HG03439 (cell line): ENCODE data around the gene TXNDC5.
"Not testable (repeated sequence)": the region's sequence is repeated elsewhere in the genome, so short reads cannot be mapped to it uniquely, and the experiment has no call there.

ENCODE experiments used
- ATAC-seq: cut with Tn5 transposase; IDR thresholded peaks from one replicate; pipeline ENCODE4 v1.9.1; 2021; ENCODE audit warnings: mild to moderate bottlenecking, moderate library complexity; ENCODE audit not compliant: unreplicated experiment

TXNDC5 gene

DNA sequence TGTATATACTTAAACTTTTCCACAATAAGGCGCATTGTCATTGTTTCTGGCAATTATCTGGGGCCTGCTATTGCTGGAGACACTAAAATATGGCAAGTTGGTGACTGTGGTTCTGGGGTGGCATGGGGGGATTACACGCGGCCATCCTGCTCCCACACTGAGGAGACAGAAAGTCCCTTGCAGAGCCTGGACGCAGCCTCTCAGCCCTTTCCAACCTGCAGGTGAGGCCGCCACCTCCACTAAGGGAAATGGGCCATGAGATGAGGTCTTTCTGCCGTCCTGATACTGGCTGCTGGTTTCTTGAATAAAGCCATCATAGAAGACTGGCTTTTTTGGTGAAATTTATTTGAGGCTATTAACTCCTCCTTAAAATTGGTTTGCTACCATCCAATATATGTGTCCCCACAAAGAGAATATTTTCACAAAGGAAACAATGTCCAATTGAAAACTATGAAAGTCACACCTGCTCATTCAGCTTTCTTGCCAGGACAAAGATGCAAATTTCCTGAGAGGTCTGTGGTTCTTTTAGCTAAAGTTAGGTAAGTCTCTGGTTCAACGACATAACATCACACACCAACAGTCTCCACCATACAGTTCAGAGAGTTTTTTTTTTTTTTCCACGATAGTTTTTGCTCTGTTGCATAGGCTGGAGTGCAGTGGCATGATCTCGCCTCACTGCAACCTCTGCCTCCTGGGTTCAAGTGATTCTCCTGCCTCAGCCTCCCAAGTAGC, 13.0 kb downstream of the TXNDC5 start:
- ATAC-seq: peak; percentile 55

DNA sequence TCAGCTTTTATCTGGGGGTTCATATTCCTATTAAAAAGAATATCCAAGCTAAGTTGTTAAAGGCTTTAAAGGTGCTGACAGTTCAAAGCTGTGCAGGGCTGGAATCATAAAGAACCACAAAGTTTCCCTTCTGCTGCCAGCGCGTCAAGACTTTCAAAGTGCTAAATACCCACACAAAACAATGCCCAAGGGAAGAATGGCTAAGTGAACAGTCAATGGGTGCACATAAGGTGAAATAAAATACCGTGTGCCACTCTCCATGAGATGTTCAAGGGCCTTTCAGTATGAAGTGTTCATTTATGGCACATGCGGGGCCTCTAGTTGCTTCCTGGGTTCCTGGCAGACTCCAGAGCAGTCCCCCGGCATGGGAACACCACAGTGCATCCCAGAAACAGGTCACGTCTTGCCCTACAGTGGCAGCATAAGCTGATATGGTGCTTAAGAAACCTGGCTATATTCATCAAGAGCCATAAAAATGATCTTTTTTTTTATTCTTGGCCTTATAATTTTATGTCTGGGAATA, 14.1 kb downstream of the TXNDC5 start:
- ATAC-seq: no peak

DNA sequence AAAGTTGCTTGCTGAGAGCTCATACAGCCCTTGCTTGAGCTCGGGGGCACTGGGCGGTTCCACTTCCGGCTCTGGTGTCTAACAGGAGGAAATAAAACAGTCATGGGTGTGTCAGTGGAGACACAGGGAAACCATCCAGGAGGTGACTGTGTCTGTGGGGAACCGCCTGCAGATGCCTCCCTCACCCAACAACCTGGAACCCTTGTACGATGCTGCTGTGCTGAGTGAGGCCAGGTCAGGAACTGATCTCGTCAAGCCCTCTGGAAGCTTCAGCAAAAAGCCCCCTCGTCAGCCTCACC, 15.5 kb downstream of the TXNDC5 start:
- ATAC-seq: no peak

DNA sequence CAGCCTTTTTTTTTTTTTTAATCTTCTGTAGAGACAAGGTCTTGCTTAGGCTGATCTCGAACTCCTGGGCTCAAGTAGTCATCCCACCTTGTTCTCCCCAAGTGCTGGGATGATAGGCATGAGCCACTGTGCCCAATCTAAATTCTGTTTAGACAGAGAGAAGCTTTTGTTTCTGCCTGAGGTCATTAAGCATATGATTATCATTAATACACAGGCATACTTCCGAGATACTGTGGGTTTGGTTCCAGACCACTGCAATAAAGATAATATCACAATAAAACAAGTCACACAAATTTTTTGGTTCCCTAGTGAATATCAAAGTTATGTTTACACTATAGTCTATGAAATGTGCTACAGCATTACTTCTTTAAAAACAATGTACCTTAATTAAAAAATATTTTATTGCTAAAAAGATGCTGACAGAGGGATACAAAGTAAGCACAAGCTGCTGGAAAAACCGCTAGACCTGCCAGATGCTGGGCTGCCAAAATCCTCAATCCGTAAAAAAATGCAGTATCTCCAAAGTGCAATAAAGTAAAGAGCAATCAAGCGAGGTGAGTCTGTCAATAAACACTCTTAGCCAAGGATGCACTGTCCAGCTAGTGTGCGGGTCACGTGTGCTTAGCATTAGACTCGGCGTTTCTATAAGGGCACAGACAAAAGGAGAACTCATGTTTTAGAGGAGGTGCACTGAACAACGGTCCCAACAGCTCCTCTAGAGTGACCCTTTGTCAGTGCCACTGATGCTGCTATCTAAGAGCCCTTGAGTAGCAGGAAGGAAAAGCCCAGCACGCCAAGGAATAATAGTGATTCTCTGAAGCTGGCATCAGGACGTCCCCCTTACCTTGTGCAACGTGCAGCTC, 16.1 kb downstream of the TXNDC5 start:
- ATAC-seq: no peak

- no peak for ATAC-seq
Measured at GRCh38 chr6:7893342-7893741, 17.2 kb downstream of the TXNDC5 start.

GRCh38 chr6:7892367-7892766, 18.2 kb downstream of the TXNDC5 start:
- ATAC-seq: not testable (repeated sequence)

DNA sequence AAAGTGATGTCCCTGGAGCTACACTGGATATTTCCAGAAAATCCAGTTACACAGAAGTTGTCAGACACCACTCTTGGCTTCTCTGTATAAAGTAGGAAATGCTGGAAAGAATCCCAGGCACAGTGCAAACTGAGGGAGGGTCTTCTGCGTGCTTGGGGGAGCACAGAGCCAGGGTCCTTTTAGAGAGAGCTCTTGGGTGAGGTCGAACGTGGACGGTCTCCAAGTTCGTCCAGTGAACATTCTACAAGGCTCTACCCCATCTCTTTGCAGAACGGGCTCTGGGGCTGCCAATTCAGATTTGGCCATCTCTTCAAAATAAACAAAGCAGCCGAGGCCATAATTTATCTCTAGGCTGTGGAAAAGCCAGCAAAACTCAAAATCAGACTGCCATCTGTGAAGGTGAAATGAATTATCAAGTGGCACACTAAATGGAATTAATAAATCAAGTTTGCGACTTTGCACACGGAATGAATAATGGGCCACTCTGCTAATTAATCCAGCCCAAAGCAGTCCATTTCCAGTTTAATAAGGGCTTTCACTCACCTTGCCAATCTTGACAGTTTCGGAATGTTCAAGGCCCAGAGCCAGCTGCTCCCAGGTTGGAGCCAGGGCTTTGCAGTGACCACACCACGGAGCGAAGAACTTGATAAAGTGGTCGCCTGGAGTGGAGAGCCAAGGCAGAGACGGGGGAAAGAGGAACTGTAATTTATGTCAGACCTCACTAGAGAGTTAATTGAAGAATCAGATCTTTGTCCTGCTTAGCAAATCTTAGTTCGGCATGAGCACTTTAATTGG, 19.3 kb downstream of the TXNDC5 start:
- ATAC-seq: no peak

GRCh38 chr6:7888587-7889357, 21.8 kb downstream of the TXNDC5 start:
- no peak for ATAC-seq

DNA sequence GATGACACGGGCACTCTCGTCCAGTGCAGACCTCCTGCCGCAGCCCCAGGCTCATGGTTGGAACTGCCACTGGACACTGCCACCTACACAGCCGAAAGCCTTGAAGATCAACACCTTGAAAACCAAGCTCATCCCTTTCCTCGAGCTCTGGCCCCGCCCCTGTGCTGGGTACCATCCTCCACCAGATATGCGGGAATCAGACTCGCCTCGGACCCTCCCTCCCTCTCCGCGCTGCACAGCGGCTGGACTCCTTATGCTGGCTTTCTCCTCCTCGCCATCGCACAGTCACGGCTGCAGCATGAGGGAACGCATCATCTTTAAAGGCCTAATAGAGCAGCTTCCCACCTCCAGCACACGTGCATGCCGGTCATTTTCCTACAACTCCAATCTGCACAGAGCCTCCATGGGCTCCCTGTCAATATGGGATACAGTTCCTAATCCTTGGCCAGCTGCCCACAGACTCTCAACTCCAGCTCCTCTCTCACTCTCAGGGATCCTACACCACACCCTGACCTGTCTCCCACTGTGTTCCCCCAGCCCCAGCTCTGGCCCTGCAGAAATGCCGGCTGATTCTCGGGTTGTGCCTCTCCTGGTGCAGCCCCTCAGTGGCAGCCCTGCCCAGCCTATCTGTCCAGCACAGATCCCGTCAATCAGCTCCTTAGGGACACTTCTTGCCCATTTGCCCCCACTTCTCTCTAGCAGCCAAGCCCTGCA, 23.2 kb downstream of the TXNDC5 start:
- no peak for ATAC-seq

DNA sequence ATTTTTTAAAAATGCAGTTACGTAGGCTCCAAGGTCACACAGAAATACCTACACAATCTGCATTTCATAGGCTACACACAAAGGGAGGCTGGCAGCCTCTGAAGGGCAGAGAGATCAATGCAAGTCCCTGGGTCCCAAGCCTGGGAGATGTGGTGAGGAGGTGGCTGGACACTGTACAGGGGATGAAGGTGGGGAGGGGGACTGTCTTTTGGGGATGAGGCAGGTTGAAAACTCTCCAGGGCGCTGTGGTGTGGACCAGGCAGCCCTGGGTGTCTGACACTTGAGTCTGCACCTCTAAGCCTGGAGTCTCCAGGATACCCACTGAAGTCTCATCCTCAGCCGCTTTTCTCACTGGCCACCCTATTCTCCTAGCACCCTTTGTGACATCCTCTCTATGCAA, 24.5 kb downstream of the TXNDC5 start:
- ATAC-seq: no peak

DNA sequence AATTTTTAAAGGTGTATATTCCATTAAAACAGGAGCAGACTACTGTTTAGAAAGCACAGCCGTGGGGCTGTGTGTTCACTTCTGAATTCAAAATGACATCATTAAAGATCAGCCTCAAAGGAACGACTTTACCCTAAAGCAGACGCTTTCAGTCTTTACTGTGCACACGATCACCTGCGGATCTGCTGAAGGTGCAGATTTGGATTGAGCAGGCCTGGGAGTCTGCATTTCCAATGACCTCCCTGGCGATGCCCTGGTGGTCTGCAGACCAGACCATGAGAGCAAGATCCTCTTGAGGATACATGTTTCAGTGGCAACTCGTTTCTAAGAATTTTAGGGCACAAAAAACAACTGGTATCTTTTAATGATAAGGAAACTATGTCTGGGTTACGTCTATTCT, 27.2 kb downstream of the TXNDC5 start:
- ATAC-seq: no peak

GRCh38 chr6:7882505-7883257, 27.9 kb downstream of the TXNDC5 start:
- ATAC-seq: no peak

- no peak for ATAC-seq
Measured at GRCh38 chr6:7881765-7882500, 28.7 kb downstream of the TXNDC5 start.

DNA sequence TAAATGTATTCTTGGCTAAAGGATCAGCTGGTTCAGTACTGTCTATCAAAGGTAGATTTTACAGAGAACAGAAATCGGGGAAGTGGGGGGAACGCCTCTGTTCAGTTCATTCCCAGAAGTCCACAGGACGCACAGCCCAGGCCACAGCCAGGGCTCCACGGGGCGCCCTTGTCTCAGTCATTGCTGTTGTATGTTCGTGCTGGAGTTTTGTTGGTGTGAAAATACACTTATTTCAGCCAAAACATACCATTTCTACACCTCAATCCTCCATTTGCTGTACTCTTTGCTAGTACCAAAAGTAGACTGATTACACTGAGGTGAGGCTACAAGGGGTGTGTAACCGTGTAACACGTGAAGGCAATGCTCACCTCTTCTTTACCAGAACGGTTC, 29.9 kb downstream of the TXNDC5 start:
- no peak for ATAC-seq

GRCh38 chr6:7879980-7880717, 30.4 kb downstream of the TXNDC5 start:
- no peak for ATAC-seq

DNA sequence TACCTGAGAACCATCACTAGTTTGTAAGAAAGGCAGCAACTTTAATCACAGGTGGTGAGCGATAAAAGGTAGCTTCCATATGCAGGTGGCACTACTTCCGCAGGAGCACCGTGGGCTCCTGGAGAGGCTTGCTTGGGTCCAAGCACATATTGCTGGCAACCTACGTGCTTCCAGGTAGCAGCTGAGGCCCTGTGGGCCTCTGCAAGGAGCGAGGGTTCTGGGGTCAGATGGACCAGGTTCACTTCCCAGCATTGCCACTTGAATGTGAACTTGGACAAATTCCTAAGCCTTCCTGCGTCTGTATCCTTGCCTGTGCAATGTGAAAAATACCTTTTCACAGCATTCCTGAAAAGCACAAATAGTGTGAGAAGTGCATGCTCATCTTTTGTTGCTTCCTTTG, 31.0 kb downstream of the TXNDC5 start:
- no peak for ATAC-seq

GRCh38 chr6:7879043-7879442, 31.5 kb downstream of the TXNDC5 start:
- ATAC-seq: no peak

GRCh38 chr6:7878401-7878964, 32.1 kb downstream of the TXNDC5 start:
- no peak for ATAC-seq
